NCI-H460 (cell line): ENCODE measurements around the gene PTGES. TPM values are rescaled to one million over a fixed set of nuclear protein-coding genes. Genes with fewer than 3 reads are reported as not detected.

Experiments
- DNase-seq: peaks from one replicate; pipeline ENCODE4 v3.0.0-alpha.2; 2016; ENCODE audit warnings: low read depth; ENCODE audit errors: extremely low read depth
- total RNA-seq: library from RNA; depleted of rRNA; stranded (reverse); fragments of >200 nt; shearing (Covaris generic); gene quantifications from 2 replicates; pipeline ENCODE4 v1.2.3, GENCODE V29; 2014

The PTGES gene
- total RNA-seq, 1 experiment from 2014 or later, result 25.9 TPM

- DNase-seq, result peak; percentile 19
These were observed 31.8 kb downstream of the PTGES start for GRCh38 chr9:129720865-129721545.

GRCh38 chr9:129720181-129720864 lies 32.5 kb downstream of the PTGES start:
- DNase-seq, result no peak

GRCh38 chr9:129719135-129719534 lies 33.7 kb downstream of the PTGES start:
- DNase-seq, result no peak

- no peak for DNase-seq
These were observed 34.2 kb downstream of the PTGES start for GRCh38 chr9:129718647-129719046.

- no peak for DNase-seq
These were observed 34.9 kb downstream of the PTGES start for GRCh38 chr9:129717991-129718390.

GRCh38 chr9:129716091-129716490 lies 36.8 kb downstream of the PTGES start:
- no peak for DNase-seq

- DNase-seq, result no peak
These were observed 38.3 kb downstream of the PTGES start for GRCh38 chr9:129714511-129715061.

GRCh38 chr9:129713402-129713679 lies 39.5 kb downstream of the PTGES start:
- no peak for DNase-seq

GRCh38 chr9:129712634-129713401 lies 40.0 kb downstream of the PTGES start:
- no peak for DNase-seq

GRCh38 chr9:129710169-129710453 lies 42.7 kb downstream of the PTGES start:
- no peak for DNase-seq

GRCh38 chr9:129709438-129710168 lies 43.2 kb downstream of the PTGES start:
- DNase-seq, result no peak

GRCh38 chr9:129708793-129709192 lies 44.0 kb downstream of the PTGES start:
- no peak for DNase-seq

GRCh38 chr9:129704807-129705206 lies 48.0 kb downstream of the PTGES start:
- DNase-seq, result no peak

GRCh38 chr9:129703667-129704355 lies 49.0 kb downstream of the PTGES start:
- no peak for DNase-seq

- no peak for DNase-seq
These were observed 50.0 kb downstream of the PTGES start for GRCh38 chr9:129702589-129703520.

GRCh38 chr9:129701549-129701948 lies 51.3 kb downstream of the PTGES start:
- no peak for DNase-seq

- DNase-seq, result no peak
These were observed 51.8 kb downstream of the PTGES start for GRCh38 chr9:129701054-129701453.

GRCh38 chr9:129698254-129698757 lies 54.5 kb downstream of the PTGES start:
- DNase-seq, result no peak

GRCh38 chr9:129697656-129698253 lies 55.1 kb downstream of the PTGES start:
- no peak for DNase-seq
